Measurements from ENCODE around the gene CASP9.
A peak's percentile ranks its signal among the peaks of the same experiment; 100 is the strongest.

CASP9 gene

GRCh38 chr1:15524021-15524282 is at the start of gene CASP9:
Gene CASP9 (minus strand): TSS chr1:15524215. CDS start chr1:15524200, 15 bp downstream.
- no peaks in the 10 kb centered on the region for H3K36me3 ChIP-seq (ENCODE audit: insufficient read depth, low read length)

GRCh38 chr1:15573477-15573876 is 49.5 kb upstream of the CASP9 start:
- Histone ChIP-seq H3K9me3 (ENCODE audit: control insufficient read depth, insufficient read depth, low read length) (no peaks in the 10 kb centered on the region), H3K4me1 (ENCODE audit: insufficient read depth, low read length) (no peaks in the 10 kb centered on the region), H3K36me3 (ENCODE audit: insufficient read depth, low read length) (peaks cover 3% of the 10 kb centered on the region), H3K9ac (ENCODE audit: low read depth, low read length) (no peak overlapping the region)

More at GRCh38 chr1:15524021-15524282, at the start of gene CASP9:
- Histone ChIP-seq H3K9me3 (ENCODE audit: control insufficient read depth, insufficient read depth, low read length) (no peaks in the 10 kb centered on the region), H3K9ac (ENCODE audit: low read depth, low read length) (peak within 1 kb of the TSS; percentile 93), H3K4me1 (ENCODE audit: insufficient read depth, low read length) (no peaks in the 10 kb centered on the region)

DNA sequence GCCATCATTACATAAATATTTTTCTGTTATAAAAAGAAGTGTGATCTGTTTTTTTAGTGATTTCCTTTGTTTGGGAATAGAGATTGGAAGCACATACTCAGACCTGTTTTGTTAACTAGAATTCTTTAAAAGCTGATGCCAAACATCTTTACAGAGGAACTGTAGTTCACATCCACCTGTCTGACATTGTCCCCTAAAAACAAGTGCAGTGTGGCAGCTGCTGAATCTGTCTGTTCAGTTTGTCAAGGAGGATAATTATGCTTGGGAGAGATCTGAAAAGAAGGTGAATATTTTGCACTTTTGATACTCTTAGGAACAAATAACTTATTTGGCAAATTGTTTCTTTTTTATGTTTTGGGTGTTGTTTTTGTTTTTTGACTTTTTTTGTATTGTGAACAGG is 47.3 kb upstream of the CASP9 start:
- Histone ChIP-seq H3K4me1 (ENCODE audit: insufficient read depth, low read length) (no peaks in the 10 kb centered on the region), H3K9me3 (ENCODE audit: control insufficient read depth, insufficient read depth, low read length) (no peaks in the 10 kb centered on the region), H3K9ac (ENCODE audit: low read depth, low read length) (no peak overlapping the region), H3K36me3 (ENCODE audit: insufficient read depth, low read length) (peaks cover 17% of the 10 kb centered on the region)

- Histone ChIP-seq H3K9me3 (ENCODE audit: control insufficient read depth, insufficient read depth, low read length) (no peaks in the 10 kb centered on the region), H3K36me3 (ENCODE audit: insufficient read depth, low read length) (peaks cover 21% of the 10 kb centered on the region), H3K9ac (ENCODE audit: low read depth, low read length) (no peak overlapping the region), H3K4me1 (ENCODE audit: insufficient read depth, low read length) (no peaks in the 10 kb centered on the region)
Measured at GRCh38 chr1:15570861-15571260, 46.8 kb upstream of the CASP9 start.

- no peaks in the 10 kb centered on the region for H3K4me1 ChIP-seq (ENCODE audit: insufficient read depth, low read length)
- H3K9ac ChIP-seq (ENCODE audit: low read depth, low read length), result no peak overlapping the region
- peaks cover 31% of the 10 kb centered on the region for H3K36me3 ChIP-seq (ENCODE audit: insufficient read depth, low read length)
- no peaks in the 10 kb centered on the region for H3K9me3 ChIP-seq (ENCODE audit: control insufficient read depth, insufficient read depth, low read length)
Measured at GRCh38 chr1:15568387-15569073, 44.5 kb upstream of the CASP9 start.

- peaks cover 6% of the 10 kb centered on the region for H3K36me3 ChIP-seq (ENCODE audit: insufficient read depth, low read length)
- no peaks in the 10 kb centered on the region for H3K4me1 ChIP-seq (ENCODE audit: insufficient read depth, low read length)
- no peak overlapping the region for H3K9ac ChIP-seq (ENCODE audit: low read depth, low read length)
- no peaks in the 10 kb centered on the region for H3K9me3 ChIP-seq (ENCODE audit: control insufficient read depth, insufficient read depth, low read length)
Measured at GRCh38 chr1:15559189-15559810, 35.3 kb upstream of the CASP9 start.

- Histone ChIP-seq H3K9me3 (ENCODE audit: control insufficient read depth, insufficient read depth, low read length) (no peaks in the 10 kb centered on the region), H3K36me3 (ENCODE audit: insufficient read depth, low read length) (peaks cover 6% of the 10 kb centered on the region), H3K4me1 (ENCODE audit: insufficient read depth, low read length) (no peaks in the 10 kb centered on the region), H3K9ac (ENCODE audit: low read depth, low read length) (no peak overlapping the region; the same call in 1 of the 2 replicates)
Measured at GRCh38 chr1:15558516-15558915, 34.5 kb upstream of the CASP9 start.

GRCh38 chr1:15557594-15557993 is 33.6 kb upstream of the CASP9 start:
- Histone ChIP-seq H3K4me1 (ENCODE audit: insufficient read depth, low read length) (no peaks in the 10 kb centered on the region), H3K9me3 (ENCODE audit: control insufficient read depth, insufficient read depth, low read length) (no peaks in the 10 kb centered on the region), H3K36me3 (ENCODE audit: insufficient read depth, low read length) (peaks cover 3% of the 10 kb centered on the region), H3K9ac (ENCODE audit: low read depth, low read length) (no peak overlapping the region)

GRCh38 chr1:15557008-15557407 is 33.0 kb upstream of the CASP9 start:
- Histone ChIP-seq H3K9me3 (ENCODE audit: control insufficient read depth, insufficient read depth, low read length) (no peaks in the 10 kb centered on the region), H3K36me3 (ENCODE audit: insufficient read depth, low read length) (no peaks in the 10 kb centered on the region; the same call in 1 of the 2 replicates), H3K9ac (ENCODE audit: low read depth, low read length) (no peak overlapping the region), H3K4me1 (ENCODE audit: insufficient read depth, low read length) (no peaks in the 10 kb centered on the region)

DNA sequence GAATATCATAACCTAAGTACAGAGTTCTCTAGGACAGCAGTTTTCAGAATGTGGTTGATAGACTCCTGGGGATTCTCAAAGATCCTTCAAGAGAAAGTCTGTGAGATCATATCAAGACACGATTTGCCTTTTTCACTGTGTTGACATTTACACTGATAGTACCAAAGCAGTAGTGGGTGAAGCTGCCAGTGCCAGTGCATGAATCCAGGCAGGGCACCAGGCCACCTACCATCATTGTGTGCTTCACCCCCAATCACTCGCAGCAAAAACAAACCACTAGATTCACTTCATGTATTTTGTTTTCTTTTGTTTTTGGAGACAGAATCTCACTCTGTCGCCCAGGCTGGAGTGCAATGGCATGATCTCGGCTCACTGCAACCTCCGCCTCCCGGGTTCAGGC is 26.6 kb upstream of the CASP9 start:
- H3K9me3 ChIP-seq (ENCODE audit: control insufficient read depth, insufficient read depth, low read length), result no peaks in the 10 kb centered on the region
- H3K9ac ChIP-seq (ENCODE audit: low read depth, low read length), result no peak overlapping the region
- no peaks in the 10 kb centered on the region for H3K4me1 ChIP-seq (ENCODE audit: insufficient read depth, low read length)
- H3K36me3 ChIP-seq (ENCODE audit: insufficient read depth, low read length), result peaks cover 3% of the 10 kb centered on the region; the same call in 1 of the 2 replicates

GRCh38 chr1:15546641-15547040 is 22.6 kb upstream of the CASP9 start:
- H3K36me3 ChIP-seq (ENCODE audit: insufficient read depth, low read length), result peaks cover 10% of the 10 kb centered on the region
- no peaks in the 10 kb centered on the region for H3K4me1 ChIP-seq (ENCODE audit: insufficient read depth, low read length)
- no peaks in the 10 kb centered on the region for H3K9me3 ChIP-seq (ENCODE audit: control insufficient read depth, insufficient read depth, low read length)
- H3K9ac ChIP-seq (ENCODE audit: low read depth, low read length), result no peak overlapping the region

GRCh38 chr1:15543589-15544568 is 19.9 kb upstream of the CASP9 start:
- Histone ChIP-seq H3K4me1 (ENCODE audit: insufficient read depth, low read length) (no peaks in the 10 kb centered on the region), H3K9me3 (ENCODE audit: control insufficient read depth, insufficient read depth, low read length) (no peaks in the 10 kb centered on the region), H3K36me3 (ENCODE audit: insufficient read depth, low read length) (peaks cover 10% of the 10 kb centered on the region), H3K9ac (ENCODE audit: low read depth, low read length) (no peak overlapping the region)

DNA sequence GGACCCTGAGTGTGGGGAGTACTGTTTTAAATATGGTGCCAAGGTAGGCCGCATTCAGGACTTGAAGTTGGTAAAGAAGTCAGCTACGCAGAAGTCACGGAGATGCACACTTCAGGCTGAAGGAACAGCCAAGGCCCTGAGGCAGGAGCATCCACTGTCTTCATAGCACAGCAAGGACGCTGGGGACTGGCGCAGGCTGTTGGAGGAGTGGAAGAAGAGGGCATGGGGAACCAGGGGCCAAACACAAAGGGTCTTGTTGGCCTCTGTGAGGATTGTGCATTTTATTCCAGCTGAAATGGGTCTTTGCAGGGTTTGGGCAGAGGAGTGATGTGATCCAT is 19.2 kb upstream of the CASP9 start:
- H3K4me1 ChIP-seq (ENCODE audit: insufficient read depth, low read length), result no peaks in the 10 kb centered on the region
- H3K9me3 ChIP-seq (ENCODE audit: control insufficient read depth, insufficient read depth, low read length), result no peaks in the 10 kb centered on the region
- no peak overlapping the region for H3K9ac ChIP-seq (ENCODE audit: low read depth, low read length)
- peaks cover 10% of the 10 kb centered on the region for H3K36me3 ChIP-seq (ENCODE audit: insufficient read depth, low read length)

DNA sequence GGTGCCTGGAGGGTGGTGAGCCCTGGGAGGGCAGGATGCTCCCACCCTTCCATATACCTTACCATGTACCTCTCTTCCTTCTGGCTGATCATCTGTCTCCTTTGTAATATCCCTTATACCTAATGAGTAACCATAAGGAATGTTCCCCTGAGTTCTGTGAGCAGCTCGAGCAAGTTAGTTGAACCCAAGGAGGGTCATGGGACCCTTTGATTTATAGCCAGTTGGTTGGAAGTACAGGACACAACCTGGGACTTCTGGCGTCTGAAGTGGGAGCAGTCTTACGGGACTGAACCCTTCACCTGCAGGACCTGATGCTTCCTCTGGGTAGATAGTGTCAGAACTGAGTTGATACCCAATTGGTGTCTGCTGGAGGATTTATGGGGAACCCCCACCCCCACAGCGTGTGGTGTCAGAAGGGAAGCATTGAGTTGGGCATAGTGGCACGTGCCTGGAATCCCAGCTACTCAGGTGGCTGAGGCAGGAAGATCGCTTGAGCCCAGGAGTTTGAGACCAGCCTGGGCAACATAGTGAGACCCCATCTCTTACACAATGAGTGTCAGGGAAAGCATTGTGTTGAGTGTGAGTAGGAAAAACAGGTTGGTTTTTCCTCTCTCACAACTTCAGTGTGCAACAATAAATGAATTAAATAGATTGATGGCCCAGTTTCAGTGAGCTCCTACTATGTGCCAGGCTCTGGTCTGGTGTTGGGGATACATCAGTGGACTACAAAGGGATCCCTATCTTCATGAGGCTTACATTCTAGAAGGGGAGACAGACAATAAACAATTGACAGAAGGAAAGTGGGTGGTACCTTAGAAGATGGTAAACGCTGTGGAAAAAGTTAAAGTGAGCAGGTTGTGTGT is 18.6 kb upstream of the CASP9 start:
- no peaks in the 10 kb centered on the region for H3K9me3 ChIP-seq (ENCODE audit: control insufficient read depth, insufficient read depth, low read length)
- H3K9ac ChIP-seq (ENCODE audit: low read depth, low read length), result no peak overlapping the region
- H3K36me3 ChIP-seq (ENCODE audit: insufficient read depth, low read length), result peaks cover 8% of the 10 kb centered on the region
- H3K4me1 ChIP-seq (ENCODE audit: insufficient read depth, low read length), result no peaks in the 10 kb centered on the region
